Keratinocyte (primary cell): ENCODE data around the gene CNN2. TPM values are rescaled to one million over a fixed set of nuclear protein-coding genes. Genes with fewer than 3 reads are reported as not detected.

Experiments
- DNase-seq: peaks from one replicate; pipeline ENCODE4 v3.0.0-alpha.2; 2011; ENCODE audit warnings: low read depth, missing footprints, low spot score
- FAIRE-seq: peaks from 2 replicates; lab custom pipeline; 2011; peaks lifted over from hg19 to GRCh38; lab: Jason Lieb, UNC
- H2AFZ ChIP-seq: 2 replicates; pipeline ENCODE4 v1.6.0; 2012; ENCODE audit warnings: low read length, control low read depth, inconsistent platforms; ENCODE audit not compliant: control insufficient read depth
- H3K27ac ChIP-seq: 2 replicates; pipeline ENCODE4 v1.5.1; 2011; ENCODE audit warnings: low read length; ENCODE audit not compliant: control insufficient read depth, insufficient read depth
- H3K27me3 ChIP-seq: 3 replicates; pipeline ENCODE4 v1.6.0; 2011; ENCODE audit warnings: low read length; ENCODE audit not compliant: control insufficient read depth, insufficient read depth; ENCODE audit errors: extremely low read depth
- H3K36me3 ChIP-seq, 2 experiments: 2 replicates in 1 of 2; 3 replicates in 1 of 2; pipeline ENCODE4 v1.5.1; 2011; ENCODE audit warnings: low read length in 2 of 2, mild to moderate bottlenecking in 1 of 2; ENCODE audit not compliant: control insufficient read depth in 2 of 2, insufficient read depth in 2 of 2; ENCODE audit errors: extremely low read depth in 1 of 2
- H3K4me1 ChIP-seq: 3 replicates; pipeline ENCODE4 v1.5.1; 2011; ENCODE audit warnings: low read length; ENCODE audit not compliant: control insufficient read depth, insufficient read depth; ENCODE audit errors: extremely low read depth
- H3K4me2 ChIP-seq: 3 replicates; pipeline ENCODE4 v1.6.0; 2011; ENCODE audit warnings: low read depth, low read length; ENCODE audit not compliant: control insufficient read depth, insufficient read depth; ENCODE audit errors: extremely low read depth
- H3K4me3 ChIP-seq, 3 experiments: fragments of 200-600 bp in 1 of 3; sonication (generic) in 1 of 3; 2 replicates in 2 of 3; 3 replicates in 1 of 3; pipeline ENCODE4 v1.5.1; 2011 to 2016; ENCODE audit warnings: low read length in 3 of 3, mild to moderate bottlenecking in 3 of 3, control low read depth in 2 of 3, inconsistent platforms in 1 of 3, low read depth in 1 of 3, mixed read lengths in 1 of 3, mixed run types in 1 of 3, moderate library complexity in 1 of 3; ENCODE audit not compliant: control insufficient read depth in 2 of 3, insufficient read depth in 2 of 3; ENCODE audit errors: extremely low read depth in 1 of 3
- H3K79me2 ChIP-seq: 2 replicates; pipeline ENCODE4 v1.6.0; 2012; ENCODE audit warnings: low read length; ENCODE audit not compliant: control insufficient read depth, insufficient read depth
- H3K9ac ChIP-seq: 3 replicates; pipeline ENCODE4 v1.6.0; 2011; ENCODE audit warnings: low read length; ENCODE audit not compliant: control insufficient read depth, insufficient read depth; ENCODE audit errors: extremely low read depth
- H3K9me1 ChIP-seq: 3 replicates; pipeline ENCODE4 v1.6.0; 2011; ENCODE audit warnings: low read length; ENCODE audit not compliant: control insufficient read depth, insufficient read depth; ENCODE audit errors: extremely low read depth
- H3K9me3 ChIP-seq: 2 replicates; pipeline ENCODE4 v1.5.1; 2012; ENCODE audit warnings: low read depth, low read length; ENCODE audit not compliant: control insufficient read depth
- H4K20me1 ChIP-seq: 3 replicates; pipeline ENCODE4 v1.6.0; 2011; ENCODE audit warnings: low read length; ENCODE audit not compliant: control insufficient read depth, insufficient read depth; ENCODE audit errors: extremely low read depth
- CTCF ChIP-seq, 3 experiments: IDR thresholded peaks in 1 of 3; conservative IDR thresholded peaks in 1 of 3; optimal IDR thresholded peaks in 1 of 3; 2 replicates in 2 of 3; 3 replicates in 1 of 3; pipeline versions ENCODE3 to v1.5.1; 2011; ENCODE audit warnings: low read length in 3 of 3, mild to moderate bottlenecking in 3 of 3, moderate library complexity in 2 of 3, control low read depth in 1 of 3, inconsistent platforms in 1 of 3; ENCODE audit not compliant: insufficient read depth in 2 of 3; ENCODE audit errors: extremely low read depth in 1 of 3
- EZH2 ChIP-seq: IDR thresholded peaks from one replicate; pipeline ENCODE4 v1.6.1; 2012; ENCODE audit warnings: inconsistent platforms, mild to moderate bottlenecking, low read length, moderate library complexity
- dilution Hi-C: fragments of 300-500 bp; cut with MboI; formaldehyde crosslinking; loops from one replicate; pipeline ENCODE4 v1.7.0; 2020; ENCODE audit warnings: low sequenced_read_pairs; ENCODE audit not compliant: extremely low pct_ligation_motif_present
- polyA plus RNA-seq, 5 experiments: library from polyadenylated mRNA; depleted of rRNA in 3 of 5; stranded (reverse) in 3 of 5; stranded (forward) in 1 of 5; unstranded in 1 of 5; fragments of >200 nt; gene quantifications; 1 replicate in 1 of 5; 2 replicates in 3 of 5; 3 replicates in 1 of 5; pipeline versions ENCODE4 v1.2.1 to v1.2.3, GENCODE V29; 2011 to 2012; ENCODE audit warnings: missing spikeins in 2 of 5, low read depth in 1 of 5, low replicate concordance in 1 of 5

Gene CNN2
- polyA plus RNA-seq, 1 donor (not counting 4 experiments of a cell fraction or from before 2014, with no cell fraction given), result 136 TPM

- DNase-seq (no peak), FAIRE-seq (no peak)
- Histone ChIP-seq H3K36me3 (peaks cover 0 to 2% of the 10 kb centered on the region in 2 experiments), H3K27me3 (peaks cover 59% of the 10 kb centered on the region), H3K9me3 (no peaks in the 10 kb centered on the region), H3K79me2 (no peaks in the 10 kb centered on the region), H3K27ac (no peak within 1 kb of the TSS), H3K4me3 (peak within 1 kb of the TSS in 1 of 3 experiments; percentile 44), H3K9me1 (no peaks in the 10 kb centered on the region), H3K9ac (no peak within 1 kb of the TSS), H2AFZ (no peak within 1 kb of the TSS), H4K20me1 (peaks cover 3% of the 10 kb centered on the region), H3K4me1 (peaks cover 12% of the 10 kb centered on the region), H3K4me2 (peak within 1 kb of the TSS; percentile 22)
- dilution Hi-C loops, result no loop called here
- TF ChIP-seq EZH2 (no peak), CTCF (optimal IDR thresholded peaks at IDR 0.05 in 1 of 3, IDR thresholded peaks at IDR 0.05 in 1 of 3, conservative IDR thresholded peaks at IDR 0.05 in 1 of 3; ENCODE audit: extremely low read depth in 1 of 3, insufficient read depth in 2 of 3, low read length in 3 of 3) (peak; percentile 23 to 70 (median 68))
Measured at GRCh38 chr19:1000095-1000494, 26.3 kb upstream of the CNN2 start, which contains the start of gene GRIN3B. TSS of gene GRIN3B (plus strand) at chr19:1000419. CDS start at chr19:1000438, 19 bp downstream.

- dilution Hi-C loops, result no loop called here
- peaks cover 54% of the 10 kb centered on the region for H3K27me3 ChIP-seq
- peaks cover 3% of the 10 kb centered on the region for H4K20me1 ChIP-seq
Measured at GRCh38 chr19:1000591-1001537, 25.5 kb upstream of the CNN2 start.

More at GRCh38 chr19:1000591-1001537, 25.5 kb upstream of the CNN2 start:
- no peak overlapping the region for H2AFZ ChIP-seq
- no peak overlapping the region for H3K27ac ChIP-seq
- no peak for TF ChIP-seq CTCF (optimal IDR thresholded peaks at IDR 0.05 in 1 of 3, IDR thresholded peaks at IDR 0.05 in 1 of 3, conservative IDR thresholded peaks at IDR 0.05 in 1 of 3; ENCODE audit: extremely low read depth in 1 of 3, insufficient read depth in 2 of 3, low read length in 3 of 3)
- TF ChIP-seq EZH2, result peak; percentile 79
- no peaks in the 10 kb centered on the region for H3K79me2 ChIP-seq
- H3K4me3 ChIP-seq, result peak overlapping the region in 1 of 3 experiments; percentile 44
- peak overlapping the region; percentile 22 for H3K4me2 ChIP-seq
- no peaks in the 10 kb centered on the region for H3K9me3 ChIP-seq
- peaks cover 9% of the 10 kb centered on the region for H3K4me1 ChIP-seq
- H3K36me3 ChIP-seq, result no peaks in the 10 kb centered on the region
- H3K9me1 ChIP-seq, result no peaks in the 10 kb centered on the region
- DNase-seq, result no peak
- no peak for FAIRE-seq
- no peak overlapping the region for H3K9ac ChIP-seq
